Measurements from ENCODE around the gene TLDC2.

TLDC2 gene

GRCh38 chr20:36865076-36865860, 10.7 kb upstream of the TLDC2 start:
- CTCF ChIA-PET = no interaction called here
- no peak for DNase-seq (ENCODE audit: extremely low spot score)
- no peak for TF ChIP-seq FOXA1 (IDR thresholded peaks at IDR 0.05)
- TF ChIP-seq L3MBTL2 (conservative IDR thresholded peaks at IDR 0.05) = no peak
- TF ChIP-seq HDGF (IDR thresholded peaks at IDR 0.05; ENCODE audit: borderline replicate concordance) = no peak
- POLR2A ChIA-PET = interaction anchor here (1.5 to 2.6 kb wide), 2 partner anchors 29 to 92 kb away, joined by 8 to 9 read pairs; partner anchors contain the start of gene DSN1

- ChIA-PET POLR2A (interaction anchor here (2.6 kb wide), 1 partner anchor 30 kb away, joined by 9 read pairs; no protein-coding TSS in a partner anchor), CTCF (no interaction called here)
- no peak for DNase-seq (ENCODE audit: extremely low spot score)
- TF ChIP-seq L3MBTL2 (conservative IDR thresholded peaks at IDR 0.05) (no peak), SP1 (IDR thresholded peaks at IDR 0.05) (no peak), LEF1 (IDR thresholded peaks at IDR 0.05; ENCODE audit: borderline replicate concordance) (no peak), HDGF (IDR thresholded peaks at IDR 0.05; ENCODE audit: borderline replicate concordance) (no peak), TARDBP (IDR thresholded peaks at IDR 0.05) (no peak), ARNT (IDR thresholded peaks at IDR 0.05) (no peak), SUZ12 (IDR thresholded peaks at IDR 0.05) (no peak), CTBP1 (IDR thresholded peaks at IDR 0.05; ENCODE audit: borderline replicate concordance) (no peak), FOXA1 (IDR thresholded peaks at IDR 0.05) (no peak), BHLHE40 (IDR thresholded peaks at IDR 0.05; ENCODE audit: borderline replicate concordance) (no peak), NFRKB (IDR thresholded peaks at IDR 0.05) (no peak), FOXM1 (IDR thresholded peaks at IDR 0.05; ENCODE audit: borderline replicate concordance) (no peak), FOXK2 (IDR thresholded peaks at IDR 0.05) (no peak)
Measured at GRCh38 chr20:36865861-36866149, 10.1 kb upstream of the TLDC2 start.

- POLR2A ChIA-PET = interaction anchor here (1.1 kb wide), 1 partner anchor 120 kb away, joined by 3 read pairs; the partner anchor contains the start of gene NDRG3
- TF ChIP-seq L3MBTL2 (conservative IDR thresholded peaks at IDR 0.05) = no peak
- TF ChIP-seq ELF4 (IDR thresholded peaks at IDR 0.05) = no peak
- TF ChIP-seq SP1 (IDR thresholded peaks at IDR 0.05) = no peak
- TF ChIP-seq BHLHE40 (IDR thresholded peaks at IDR 0.05; ENCODE audit: borderline replicate concordance) = no peak
- TF ChIP-seq CTBP1 (IDR thresholded peaks at IDR 0.05; ENCODE audit: borderline replicate concordance) = no peak
- DNase-seq (ENCODE audit: extremely low spot score) = no peak
- CTCF ChIA-PET = interaction anchor here (0.6 to 1.5 kb wide), 2 partner anchors 12 to 92 kb away, joined by 3 to 5 read pairs; partner anchors contain the start of gene DSN1
Measured at GRCh38 chr20:36866164-36866563, 9.8 kb upstream of the TLDC2 start.

GRCh38 chr20:36866681-36867495, 9.1 kb upstream of the TLDC2 start:
- ChIA-PET CTCF (interaction anchor here (0.6 to 1.6 kb wide), 3 partner anchors 13 to 93 kb away, joined by 3 to 5 read pairs (median 5); partner anchors contain the start of gene DSN1), POLR2A (interaction anchor here (1.1 kb wide), 2 partner anchors 12 to 121 kb away, joined by 3 read pairs; partner anchors contain the start of gene NDRG3)
- no peak for DNase-seq (ENCODE audit: extremely low spot score)
- TF ChIP-seq BHLHE40 (IDR thresholded peaks at IDR 0.05; ENCODE audit: borderline replicate concordance) (no peak), PKNOX1 (IDR thresholded peaks at IDR 0.05) (no peak), FOXA1 (IDR thresholded peaks at IDR 0.05) (no peak), CTBP1 (IDR thresholded peaks at IDR 0.05; ENCODE audit: borderline replicate concordance) (no peak), FOXM1 (IDR thresholded peaks at IDR 0.05; ENCODE audit: borderline replicate concordance) (no peak), TARDBP (IDR thresholded peaks at IDR 0.05) (no peak), NFRKB (IDR thresholded peaks at IDR 0.05) (no peak), FOXK2 (IDR thresholded peaks at IDR 0.05) (no peak), SP1 (IDR thresholded peaks at IDR 0.05) (no peak), HDGF (IDR thresholded peaks at IDR 0.05; ENCODE audit: borderline replicate concordance) (no peak), ARNT (IDR thresholded peaks at IDR 0.05) (no peak)

- TF ChIP-seq FOXK2 (IDR thresholded peaks at IDR 0.05) (no peak), TARDBP (IDR thresholded peaks at IDR 0.05) (no peak), NFRKB (IDR thresholded peaks at IDR 0.05) (no peak), LEF1 (IDR thresholded peaks at IDR 0.05; ENCODE audit: borderline replicate concordance) (no peak), FOXA1 (IDR thresholded peaks at IDR 0.05) (no peak)
- POLR2A ChIA-PET = no interaction called here
- DNase-seq (ENCODE audit: extremely low spot score) = no peak
- CTCF ChIA-PET = interaction anchor here (1.1 kb wide), 1 partner anchor 63 kb away, joined by 4 read pairs; no protein-coding TSS in a partner anchor
Measured at GRCh38 chr20:36871640-36872570, 4.0 kb upstream of the TLDC2 start.

GRCh38 chr20:36872852-36873251, 3.1 kb upstream of the TLDC2 start:
- POLR2A ChIA-PET = no interaction called here
- CTCF ChIA-PET = interaction anchor here (0.6 to 1.1 kb wide), 2 partner anchors 35 to 64 kb away, joined by 3 to 4 read pairs; no protein-coding TSS in a partner anchor
- TF ChIP-seq SP1 (IDR thresholded peaks at IDR 0.05) (no peak), FOXK2 (IDR thresholded peaks at IDR 0.05) (no peak), L3MBTL2 (conservative IDR thresholded peaks at IDR 0.05) (no peak), PKNOX1 (IDR thresholded peaks at IDR 0.05) (no peak), CTBP1 (IDR thresholded peaks at IDR 0.05; ENCODE audit: borderline replicate concordance) (no peak), ZNF384 (IDR thresholded peaks at IDR 0.05) (no peak), NFRKB (IDR thresholded peaks at IDR 0.05) (no peak), HDGF (IDR thresholded peaks at IDR 0.05; ENCODE audit: borderline replicate concordance) (no peak), BHLHE40 (IDR thresholded peaks at IDR 0.05; ENCODE audit: borderline replicate concordance) (no peak), ELF4 (IDR thresholded peaks at IDR 0.05) (no peak), FOXA1 (IDR thresholded peaks at IDR 0.05) (no peak), FOXM1 (IDR thresholded peaks at IDR 0.05; ENCODE audit: borderline replicate concordance) (no peak), ARNT (IDR thresholded peaks at IDR 0.05) (no peak), SUZ12 (IDR thresholded peaks at IDR 0.05) (no peak), TARDBP (IDR thresholded peaks at IDR 0.05) (no peak), LEF1 (IDR thresholded peaks at IDR 0.05; ENCODE audit: borderline replicate concordance) (no peak)

More at GRCh38 chr20:36872852-36873251, 3.1 kb upstream of the TLDC2 start:
- no peak for DNase-seq (ENCODE audit: extremely low spot score)
